Gastrocnemius medialis (tissue), 4 donors: ENCODE measurements around the gene HDC.

Experiments used
- CTCF ChIP-seq, 5 experiments: fragments of 450-650 bp in 3 of 5; fragments of 200-600 bp in 2 of 5; sonication (generic) in 2 of 5; IDR thresholded peaks in 4 of 5; conservative IDR thresholded peaks in 1 of 5; 1 replicate in 4 of 5; 2 replicates in 1 of 5; pipeline ENCODE4 v1.5.1; 2016 to 2019; ENCODE audit warnings: antibody characterized with exemption in 5 of 5, mild to moderate bottlenecking in 3 of 5, moderate library complexity in 3 of 5
- POLR2A ChIP-seq, 2 donors: fragments of 450-650 bp; IDR thresholded peaks; one replicate each; pipeline ENCODE4 v1.6.1; 2017; ENCODE audit warnings: antibody characterized with exemption in 2 of 2, mild to moderate bottlenecking in 2 of 2, moderate library complexity in 2 of 2

- no peak for TF ChIP-seq CTCF (IDR thresholded peaks at IDR 0.05 in 4 of 5, conservative IDR thresholded peaks at IDR 0.05 in 1 of 5)
- TF ChIP-seq POLR2A (IDR thresholded peaks at IDR 0.05), result no peak
Observed at GRCh38 chr15:50225057-50225456, 40.5 kb downstream of the HDC start.
